ENCODE measurements around the gene IPPK. TPM values are rescaled to one million over a fixed set of nuclear protein-coding genes. Genes with fewer than 3 reads are reported as not detected.

Gene IPPK
- total RNA-seq, 4 donors from 2014 or later: 49.2 to 71.5 (median 54.4) TPM

DNA sequence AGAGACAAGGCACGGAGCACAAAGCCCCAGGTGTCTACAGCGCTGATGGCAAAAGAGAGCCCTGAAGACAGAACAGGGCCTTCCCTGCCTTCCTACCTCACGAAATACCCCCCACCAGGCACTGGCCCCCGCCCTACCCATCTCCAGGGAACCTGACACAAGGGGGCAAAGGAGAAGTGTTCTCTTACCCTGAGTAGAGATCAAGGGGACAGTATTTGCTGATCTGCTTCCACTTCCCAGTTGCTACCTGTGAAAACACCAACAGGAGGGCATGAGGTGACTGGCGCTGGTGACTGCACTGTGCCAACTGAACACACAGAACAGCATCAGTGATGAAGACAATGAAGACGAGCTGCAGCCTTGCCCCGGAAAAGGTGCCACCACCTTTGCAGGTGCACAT, 27.4 kb downstream of the IPPK start:
- no peak overlapping the region for H3K4me3 ChIP-seq (ENCODE audit: low read depth, poor library complexity, severe bottlenecking)
- peak in 1 of 2 donors; percentile 76 for DNase-seq (ENCODE audit: low spot score in 2 of 2)
- no peak for TF ChIP-seq POLR2A (IDR thresholded peaks at IDR 0.05)
- TF ChIP-seq, protein P1, sequence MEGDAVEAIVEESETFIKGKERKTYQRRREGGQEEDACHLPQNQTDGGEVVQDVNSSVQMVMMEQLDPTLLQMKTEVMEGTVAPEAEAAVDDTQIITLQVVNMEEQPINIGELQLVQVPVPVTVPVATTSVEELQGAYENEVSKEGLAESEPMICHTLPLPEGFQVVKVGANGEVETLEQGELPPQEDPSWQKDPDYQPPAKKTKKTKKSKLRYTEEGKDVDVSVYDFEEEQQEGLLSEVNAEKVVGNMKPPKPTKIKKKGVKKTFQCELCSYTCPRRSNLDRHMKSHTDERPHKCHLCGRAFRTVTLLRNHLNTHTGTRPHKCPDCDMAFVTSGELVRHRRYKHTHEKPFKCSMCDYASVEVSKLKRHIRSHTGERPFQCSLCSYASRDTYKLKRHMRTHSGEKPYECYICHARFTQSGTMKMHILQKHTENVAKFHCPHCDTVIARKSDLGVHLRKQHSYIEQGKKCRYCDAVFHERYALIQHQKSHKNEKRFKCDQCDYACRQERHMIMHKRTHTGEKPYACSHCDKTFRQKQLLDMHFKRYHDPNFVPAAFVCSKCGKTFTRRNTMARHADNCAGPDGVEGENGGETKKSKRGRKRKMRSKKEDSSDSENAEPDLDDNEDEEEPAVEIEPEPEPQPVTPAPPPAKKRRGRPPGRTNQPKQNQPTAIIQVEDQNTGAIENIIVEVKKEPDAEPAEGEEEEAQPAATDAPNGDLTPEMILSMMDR (IDR thresholded peaks at IDR 0.05): no peak
- 85 to 93% methylated on average over 7 of the region's 7 CpGs for WGBS, 2 donors
- intact Hi-C loops (cut with DNase I; ENCODE audit: low total_unique reads): no loop called here

DNA sequence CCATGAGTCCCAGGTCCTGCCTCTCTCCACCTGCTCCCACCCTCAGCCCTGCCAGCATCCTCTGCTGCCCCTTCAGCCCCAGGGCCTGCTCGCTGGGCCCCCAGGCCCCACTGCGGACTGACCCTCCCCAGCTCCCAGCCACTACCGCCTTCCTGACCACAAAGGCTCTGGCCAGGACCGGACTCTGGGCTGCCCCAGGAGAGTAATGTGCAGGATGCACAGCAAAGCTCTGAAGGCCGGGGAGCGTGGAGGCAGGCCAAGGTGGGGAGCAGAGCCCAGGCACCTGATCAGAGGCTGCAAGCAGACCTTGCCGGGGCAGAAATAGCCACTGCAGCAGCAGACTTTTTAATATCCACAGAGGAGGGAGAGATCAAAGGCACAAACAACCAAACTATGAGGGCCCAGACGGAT, 27.9 kb downstream of the IPPK start:
- 86 to 88% methylated on average over 8 of the region's 8 CpGs for WGBS, 2 donors
- intact Hi-C loops (cut with DNase I; ENCODE audit: low total_unique reads): no loop called here
- DNase-seq (ENCODE audit: low spot score in 2 of 2): peak in 1 of 2 donors; percentile 72
- H3K4me3 ChIP-seq (ENCODE audit: low read depth, poor library complexity, severe bottlenecking): no peak overlapping the region
- TF ChIP-seq POLR2A (IDR thresholded peaks at IDR 0.05): no peak
- TF ChIP-seq, protein P1 (IDR thresholded peaks at IDR 0.05): no peak

DNA sequence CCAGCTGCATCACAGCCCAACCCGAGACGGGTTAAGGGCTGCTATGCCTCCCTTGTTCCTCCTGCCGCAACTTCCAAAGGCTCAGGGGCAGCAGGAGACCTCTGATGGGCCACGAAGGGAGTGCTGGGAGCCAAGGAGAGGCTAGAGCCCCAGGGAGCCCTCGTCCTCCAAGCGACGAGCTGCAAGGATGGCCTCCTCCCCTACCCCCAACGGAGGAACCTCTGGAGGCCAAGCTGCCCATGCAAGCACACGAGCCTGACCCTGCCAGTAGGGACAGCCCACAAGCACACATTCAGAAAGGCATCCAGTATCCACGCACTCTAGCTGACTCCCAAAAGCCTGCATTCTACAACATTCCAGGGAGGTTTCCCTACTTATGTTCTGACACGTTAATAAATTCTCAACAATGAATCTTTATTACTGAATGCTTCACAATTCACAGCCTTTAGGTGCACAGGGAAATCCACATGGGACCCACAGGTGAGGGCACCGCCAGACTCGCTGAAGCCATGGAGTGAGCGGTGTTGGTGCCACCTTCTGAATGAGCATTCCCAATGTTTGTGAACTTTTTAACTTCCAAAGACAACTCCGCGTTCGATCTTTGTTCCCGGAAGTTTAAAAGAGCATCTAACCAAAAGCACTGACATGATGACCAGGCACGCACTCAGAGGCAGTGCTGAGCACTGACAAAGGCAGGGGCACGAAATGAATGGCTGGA, 28.7 kb downstream of the IPPK start:
- WGBS, 2 donors: 64 to 69% methylated on average over 20 of the region's 20 CpGs
- DNase-seq (ENCODE audit: low spot score in 2 of 2): peak in 1 of 2 donors; percentile 77

DNA sequence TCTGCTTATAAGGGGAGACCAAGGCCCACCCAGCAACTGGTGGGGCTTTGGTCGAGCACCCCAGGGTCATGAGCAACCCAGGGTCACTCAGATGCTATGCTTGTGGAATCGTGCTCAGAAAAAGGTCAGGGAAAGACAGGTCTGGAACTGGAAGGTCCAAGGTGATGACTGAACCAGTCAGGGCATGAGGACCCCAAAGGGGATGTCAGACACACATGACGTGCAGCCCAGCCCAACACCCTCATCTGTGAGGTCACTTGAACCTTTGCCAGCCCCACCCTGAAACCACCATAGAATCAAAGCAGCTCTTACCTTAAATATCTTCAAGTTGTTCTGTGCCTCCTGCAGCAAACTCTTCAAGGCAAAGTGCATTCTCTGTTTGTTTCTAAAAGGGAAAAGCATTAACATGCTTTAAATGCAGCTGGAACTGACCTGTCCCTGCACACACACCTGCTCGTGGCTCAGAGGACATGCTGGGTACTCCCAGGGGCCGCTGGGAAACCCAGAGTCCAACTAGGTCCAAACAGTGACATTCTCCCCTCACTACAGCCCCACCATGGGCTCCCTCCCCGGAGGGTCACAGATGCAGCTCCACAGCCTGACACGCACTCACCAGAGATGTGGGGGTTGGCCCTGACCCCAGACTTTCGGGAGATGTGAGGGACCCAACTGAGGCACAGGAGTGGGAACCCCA, 29.4 kb downstream of the IPPK start:
- peak in 1 of 2 donors; percentile 72 for DNase-seq (ENCODE audit: low spot score in 2 of 2)
- intact Hi-C loops (cut with DNase I; ENCODE audit: low total_unique reads): no loop called here
- 85 to 86% methylated on average over 8 of the region's 8 CpGs for WGBS, 2 donors
- H3K4me3 ChIP-seq (ENCODE audit: low read depth, poor library complexity, severe bottlenecking): no peak overlapping the region
- TF ChIP-seq, protein P1 (IDR thresholded peaks at IDR 0.05): no peak
- TF ChIP-seq POLR2A (IDR thresholded peaks at IDR 0.05): no peak

More for the DNA sequence above, 28.7 kb downstream of the IPPK start:
- H3K4me3 ChIP-seq (ENCODE audit: low read depth, poor library complexity, severe bottlenecking): no peak overlapping the region
- TF ChIP-seq, protein P1 (IDR thresholded peaks at IDR 0.05): no peak
- TF ChIP-seq POLR2A (IDR thresholded peaks at IDR 0.05): no peak
- intact Hi-C loops (cut with DNase I; ENCODE audit: low total_unique reads): no loop called here

DNA sequence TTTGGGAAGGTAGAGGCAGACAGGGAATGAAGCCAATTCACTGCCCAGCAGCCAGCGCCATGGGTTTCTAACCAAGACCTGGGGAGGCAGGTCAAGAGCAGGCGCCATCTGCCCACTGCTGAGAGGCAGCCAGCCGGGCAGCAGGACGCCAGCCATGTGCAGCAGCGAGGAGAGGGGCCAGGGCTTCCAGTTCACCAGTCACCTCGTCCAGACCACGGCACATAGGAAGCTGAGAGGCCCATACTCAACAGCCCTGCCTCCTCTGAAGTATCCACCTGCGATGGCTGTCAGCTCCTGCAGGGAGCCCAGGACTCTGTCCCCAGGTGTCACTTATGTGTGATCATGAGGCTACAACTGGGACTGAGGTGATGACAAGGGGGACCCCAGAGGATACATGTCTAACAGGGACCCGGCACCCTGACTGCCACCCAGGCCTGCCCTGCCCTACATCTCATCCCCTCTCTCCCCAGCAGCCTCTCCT, 30.1 kb downstream of the IPPK start:
- peak in 1 of 2 donors; percentile 80 for DNase-seq (ENCODE audit: low spot score in 2 of 2)
- WGBS, 2 donors: 93 to 94% methylated on average over 8 to 9 of the region's 9 CpGs
- no peak overlapping the region for H3K4me3 ChIP-seq (ENCODE audit: low read depth, poor library complexity, severe bottlenecking)
- TF ChIP-seq, protein P1 (IDR thresholded peaks at IDR 0.05): no peak
- no peak for TF ChIP-seq POLR2A (IDR thresholded peaks at IDR 0.05)
- intact Hi-C loops (cut with DNase I; ENCODE audit: low total_unique reads): loop anchor here (10.0 kb wide), 1 partner anchor 495 kb away; no protein-coding TSS in a partner anchor

All from lower leg skin (tissue), 4 donors.